Heart left ventricle (tissue), 13 donors: ENCODE results near the gene CELF2.

Experiments used
- CTCF ChIP-seq, 12 donors: fragments of 200-600 bp; sonication (generic) in 4 of 12; IDR thresholded peaks; one replicate each; pipeline versions ENCODE4 v1.5.0 to v1.8.0; 2018 to 2022; ENCODE audit warnings: antibody characterized with exemption in 12 of 12, mild to moderate bottlenecking in 5 of 12
- POLR2A ChIP-seq, 2 donors: fragments of 450-650 bp; IDR thresholded peaks; one replicate each; pipeline ENCODE4 v1.6.1; 2017; ENCODE audit warnings: antibody characterized with exemption in 2 of 2, mild to moderate bottlenecking in 2 of 2, moderate library complexity in 2 of 2
- donor health status: ischemic (EF 13 %, LVEDD 7.1; RV severe dilation, severe dysfunction).
- donor health status: DM: no; HTN: yes; CAD: no.
- donor health status: DM: no; HTN: no; CAD: no.
- donor health status: ischemic (EF 25% LVEDD 6.9; RV normal size, moderate dysfunction).
- donor health status: ischemic (EF 25% LVEDD 5.7; RV mildly dilated, moderate dysfunction).
- donor health status: ischemic (EF 35%, LVEDD 5.7; RV mildly dilated, moderate dysfunction).
- donor health status: nonischemic (EF 11% LVEDD 7.7; RV severe dilation, severe dysfunction).
- donor health status: DM: yes; HTN: yes; CAD: no.
- donor health status: PGD.
- donor health status: ischemic (EF 29% LVEDD 5.4; RV normal size, mild dysfunction).
- donor health status: nonischemic (EF 23%, LVEDD 6.1; RV moderate dilation, normal function).

- no peak for TF ChIP-seq CTCF (IDR thresholded peaks at IDR 0.05)
- TF ChIP-seq POLR2A (IDR thresholded peaks at IDR 0.05): no peak
Observed at GRCh38 chr10:11307937-11308336, 290.3 kb downstream of the CELF2 start.
